Gastrocnemius medialis (tissue), 4 donors: ENCODE measurements around the gene NINJ2. TPM values are rescaled to one million over a fixed set of nuclear protein-coding genes. Genes with fewer than 3 reads are reported as not detected.
A peak's percentile ranks its signal among the peaks of the same experiment; 100 is the strongest.

Experiments
- ATAC-seq, 2 donors: fragments of 150-250 bp; one replicate each; pipeline ENCODE4 v1.9.1; 2016
- DNase-seq, 2 donors: peaks; one replicate each; pipeline ENCODE4 v3.0.0-alpha.2; 2019
- H3K27ac ChIP-seq, 4 donors: fragments of 200-600 bp; sonication (generic); 1 replicate in 1 of 4; 2 replicates in 3 of 4; pipeline ENCODE4 v1.5.1; 2016 to 2018; ENCODE audit warnings: mild to moderate bottlenecking in 2 of 4, moderate library complexity in 1 of 4
- H3K27me3 ChIP-seq, 3 donors: fragments of 200-600 bp; sonication (generic) in 2 of 3; 1 replicate in 1 of 3; 2 replicates in 2 of 3; pipeline versions ENCODE4 v1.5.1 to v1.6.0; 2016 to 2019; ENCODE audit warnings: mild to moderate bottlenecking in 1 of 3, moderate library complexity in 1 of 3
- H3K36me3 ChIP-seq, 2 donors: fragments of 200-600 bp; sonication (generic) in 1 of 2; one replicate each; pipeline ENCODE4 v1.5.1; 2017 to 2018
- H3K4me1 ChIP-seq, 2 donors: fragments of 200-600 bp; sonication (generic) in 1 of 2; one replicate each; pipeline ENCODE4 v1.5.1; 2016 to 2017; ENCODE audit warnings: mild to moderate bottlenecking in 2 of 2
- H3K4me3 ChIP-seq, 4 donors: fragments of 200-600 bp; sonication (generic) in 3 of 4; 1 replicate in 1 of 4; 2 replicates in 3 of 4; pipeline ENCODE4 v1.5.1; 2016 to 2019; ENCODE audit warnings: mild to moderate bottlenecking in 2 of 4
- H3K9me3 ChIP-seq, 3 donors: fragments of 200-600 bp; sonication (generic) in 2 of 3; 1 replicate in 1 of 3; 2 replicates in 2 of 3; pipeline ENCODE4 v1.5.1; 2016 to 2019
- CTCF ChIP-seq, 5 experiments: fragments of 450-650 bp in 3 of 5; fragments of 200-600 bp in 2 of 5; sonication (generic) in 2 of 5; IDR thresholded peaks in 4 of 5; conservative IDR thresholded peaks in 1 of 5; 1 replicate in 4 of 5; 2 replicates in 1 of 5; pipeline ENCODE4 v1.5.1; 2016 to 2019; ENCODE audit warnings: antibody characterized with exemption in 5 of 5, mild to moderate bottlenecking in 3 of 5, moderate library complexity in 3 of 5
- POLR2A ChIP-seq, 2 donors: fragments of 450-650 bp; IDR thresholded peaks; one replicate each; pipeline ENCODE4 v1.6.1; 2017; ENCODE audit warnings: antibody characterized with exemption in 2 of 2, mild to moderate bottlenecking in 2 of 2, moderate library complexity in 2 of 2
- in situ Hi-C, 4 donors: fragments of 200-750 bp; cut with MboI; loops; one replicate each; pipeline versions ENCODE4 v1.15.0 to v1.8.0; 2017; ENCODE audit warnings: low sequenced_read_pairs in 4 of 4
- intact Hi-C: fragments of 100-400 bp; cut with DNase I; formaldehyde crosslinking; loops from one replicate; pipeline ENCODE4 v1.15.1; 2023; ENCODE audit warnings: low total_unique reads
- total RNA-seq, 4 donors: library from RNA; depleted of rRNA; stranded (reverse); fragments of >200 nt; gene quantifications; one replicate each; pipeline versions ENCODE4 v1.1.0 to v1.2.3, GENCODE V29; 2016

Gene NINJ2
- total RNA-seq, 4 donors from 2014 or later, result 12.0 to 106 (median 78.5) TPM

- Histone ChIP-seq H3K4me3 (no peak overlapping the region), H3K27ac (peak overlapping the region; percentile 75 to 99 (median 96)), H3K27me3 (no peaks in the 10 kb centered on the region), H3K4me1 (peaks cover 66 to 91% of the 10 kb centered on the region in 2 donors), H3K36me3 (no peaks in the 10 kb centered on the region), H3K9me3 (no peaks in the 10 kb centered on the region)
- no peak for TF ChIP-seq CTCF (IDR thresholded peaks at IDR 0.05 in 4 of 5, conservative IDR thresholded peaks at IDR 0.05 in 1 of 5)
- TF ChIP-seq POLR2A (IDR thresholded peaks at IDR 0.05), result peak; percentile 24 to 61
- in situ Hi-C loops, result no loop called here
- intact Hi-C loops, result no loop called here
- peak; percentile 63 to 66 for ATAC-seq
- peak; percentile 62 to 77 for DNase-seq
Measured at GRCh38 chr12:619346-619745, 43.9 kb downstream of the NINJ2 start.

GRCh38 chr12:618605-619004 lies 44.6 kb downstream of the NINJ2 start:
- no peak for ATAC-seq
- intact Hi-C loops, result no loop called here
- H3K4me3 ChIP-seq, result no peak overlapping the region

GRCh38 chr12:617304-617915 lies 45.8 kb downstream of the NINJ2 start:
- Histone ChIP-seq H3K4me3 (peak overlapping the region in 1 of 4 donors; percentile 4), H3K36me3 (no peaks in the 10 kb centered on the region), H3K4me1 (peaks cover 67 to 73% of the 10 kb centered on the region in 2 donors), H3K9me3 (no peaks in the 10 kb centered on the region), H3K27ac (peak overlapping the region; percentile 75 to 99 (median 96)), H3K27me3 (no peaks in the 10 kb centered on the region)
- DNase-seq (peak; percentile 36 to 86), ATAC-seq (peak; percentile 37 to 50)
- intact Hi-C loops (no loop called here), in situ Hi-C loops (no loop called here)
- TF ChIP-seq CTCF (IDR thresholded peaks at IDR 0.05 in 4 of 5, conservative IDR thresholded peaks at IDR 0.05 in 1 of 5), result no peak
- peak; percentile 68 to 70 for TF ChIP-seq POLR2A (IDR thresholded peaks at IDR 0.05)

More at GRCh38 chr12:618605-619004, 44.6 kb downstream of the NINJ2 start:
- Histone ChIP-seq H3K27ac (peak overlapping the region; percentile 75 to 99 (median 96)), H3K36me3 (no peaks in the 10 kb centered on the region), H3K27me3 (no peaks in the 10 kb centered on the region), H3K4me1 (peaks cover 67 to 85% of the 10 kb centered on the region in 2 donors), H3K9me3 (no peaks in the 10 kb centered on the region)
- no peak for DNase-seq
- in situ Hi-C loops, result no loop called here
- TF ChIP-seq CTCF (IDR thresholded peaks at IDR 0.05 in 4 of 5, conservative IDR thresholded peaks at IDR 0.05 in 1 of 5), result no peak
- TF ChIP-seq POLR2A (IDR thresholded peaks at IDR 0.05), result no peak

GRCh38 chr12:615620-616019 lies 47.6 kb downstream of the NINJ2 start:
- intact Hi-C loops (no loop called here), in situ Hi-C loops (no loop called here)
- no peaks in the 10 kb centered on the region for H3K36me3 ChIP-seq
- no peak overlapping the region for H3K4me3 ChIP-seq
- peaks cover 64 to 68% of the 10 kb centered on the region in 2 donors for H3K4me1 ChIP-seq
- DNase-seq, result peak; percentile 72 to 81
- peak; percentile 63 to 79 for ATAC-seq
- TF ChIP-seq POLR2A (IDR thresholded peaks at IDR 0.05) (peak; percentile 37 to 62), CTCF (IDR thresholded peaks at IDR 0.05 in 4 of 5, conservative IDR thresholded peaks at IDR 0.05 in 1 of 5) (no peak)
- H3K9me3 ChIP-seq, result no peaks in the 10 kb centered on the region
- no peaks in the 10 kb centered on the region for H3K27me3 ChIP-seq
- peak overlapping the region; percentile 75 to 99 (median 96) for H3K27ac ChIP-seq
